HepG2 (cell line): Measurements from ENCODE around the gene PTPN12. TPM values are rescaled to one million over a fixed set of nuclear protein-coding genes. Genes with fewer than 3 reads are reported as not detected.

Experiments
- ATAC-seq: fragments of 200-7000 bp; cut with Tn5 transposase; 3 replicates; pipeline ENCODE4 v1.9.1; 2020; ENCODE audit warnings: mild to moderate bottlenecking, moderate library complexity
- BruUV-seq: library from RNA; stranded (reverse); fragments of 400-500 nt; replicated peaks from 2 replicates; lab custom pipeline; 2021; lab: Mats Ljungman, UMichigan
- CTCF ChIA-PET: fragments of 300-600 bp; formaldehyde crosslinking; extraction: SDS; loops from one replicate; lab custom pipeline; 2021; ENCODE audit warnings: low total read pairs, inconsistent platforms, low intra/inter-chr PET ratio; lab: Yijun Ruan, JAX
- POLR2A ChIA-PET: fragments of 350-600 bp; sonication (Branson Sonifier 250); formaldehyde crosslinking; loops from one replicate; lab custom pipeline; 2020; ENCODE audit warnings: antibody characterized with exemption, inconsistent platforms; lab: Yijun Ruan, JAX
- DNase-seq: peaks from one replicate; pipeline ENCODE4 v3.0.0-alpha.2; 2015; ENCODE audit warnings: low spot score
- FAIRE-seq: peaks from 3 replicates; lab custom pipeline; 2011; peaks lifted over from hg19 to GRCh38; lab: Jason Lieb, UNC
- H2AFZ ChIP-seq: one replicate; pipeline ENCODE4 v1.6.1; 2011; ENCODE audit warnings: low read length, inconsistent platforms
- H3K27ac ChIP-seq: fragments of 300-600 bp; 3 replicates; pipeline ENCODE4 v1.8.0; 2011; ENCODE audit warnings: mixed run types, mild to moderate bottlenecking, mixed read lengths, low read length, inconsistent platforms; ENCODE audit not compliant: insufficient read depth; ENCODE audit errors: extremely low read length
- H3K27me3 ChIP-seq, 2 experiments: fragments of 200-600 bp in 1 of 2; 2 replicates in 1 of 2; 3 replicates in 1 of 2; pipeline versions ENCODE4 v1.6.0 to v1.8.0; 2011; ENCODE audit warnings: low read length in 2 of 2, mild to moderate bottlenecking in 2 of 2, moderate library complexity in 2 of 2, inconsistent platforms in 1 of 2; ENCODE audit not compliant: insufficient read depth in 2 of 2, control insufficient read depth in 1 of 2
- H3K36me3 ChIP-seq, 2 experiments: fragments of 200-600 bp in 1 of 2; replicated peaks in 1 of 2; 2 replicates in 1 of 2; 3 replicates in 1 of 2; pipeline versions ENCODE4 v1.5.1 to v1.8.0; 2011; ENCODE audit warnings: low read length in 2 of 2, inconsistent platforms in 1 of 2; ENCODE audit not compliant: insufficient read depth in 2 of 2, control insufficient read depth in 1 of 2
- H3K4me1 ChIP-seq: 2 replicates; pipeline ENCODE4 v1.5.1; 2012; ENCODE audit warnings: low read length, inconsistent platforms; ENCODE audit not compliant: insufficient read depth
- H3K4me2 ChIP-seq: 2 replicates; pipeline ENCODE4 v1.6.0; 2011; ENCODE audit warnings: low read depth, low read length, inconsistent platforms
- H3K4me3 ChIP-seq, 3 experiments: fragments of 200-600 bp in 1 of 3; sonication (generic), shearing (Covaris generic) in 1 of 3; replicated peaks in 1 of 3; 2 replicates each; pipeline ENCODE4 v1.5.1; 2011 to 2016; ENCODE audit warnings: low read length in 3 of 3, inconsistent platforms in 2 of 3, low read depth in 2 of 3, mild to moderate bottlenecking in 2 of 3, control low read depth in 1 of 3, mixed read lengths in 1 of 3; ENCODE audit not compliant: insufficient read depth in 1 of 3
- H3K79me2 ChIP-seq: one replicate; pipeline ENCODE4 v1.6.1; 2011; ENCODE audit warnings: low read length, inconsistent platforms; ENCODE audit not compliant: insufficient read depth
- H3K9ac ChIP-seq: 2 replicates; pipeline ENCODE4 v1.6.0; 2011; ENCODE audit warnings: mild to moderate bottlenecking, low read depth, low read length, inconsistent platforms; ENCODE audit not compliant: insufficient read depth
- H3K9me3 ChIP-seq: 2 replicates; pipeline ENCODE4 v1.5.1; 2012; ENCODE audit warnings: mild to moderate bottlenecking, low read length
- H4K20me1 ChIP-seq: 2 replicates; pipeline ENCODE4 v1.6.0; 2011; ENCODE audit warnings: inconsistent platforms, mild to moderate bottlenecking, low read length, moderate library complexity; ENCODE audit not compliant: insufficient read depth
- ARID4A ChIP-seq: sonication (generic); formaldehyde crosslinking; IDR thresholded peaks from 2 replicates; pipeline ENCODE4 v1.5.0; 2020; ENCODE audit warnings: mild to moderate bottlenecking, missing genetic modification reagents, borderline replicate concordance
- HNF1A ChIP-seq, 2 experiments: sonication (generic) in 1 of 2; formaldehyde crosslinking in 1 of 2; IDR thresholded peaks; 2 replicates each; pipeline versions ENCODE4 v1.4.0 to v1.6.1; 2016 to 2020; ENCODE audit warnings: borderline replicate concordance in 1 of 2, low read depth in 1 of 2, mild to moderate bottlenecking in 1 of 2, missing genetic modification reagents in 1 of 2
- HNRNPH1 ChIP-seq: fragments of 200-400 bp; formaldehyde crosslinking; optimal IDR thresholded peaks from 2 replicates; pipeline ENCODE3; 2017; ENCODE audit warnings: mild to moderate bottlenecking, low read depth, low read length
- KMT2B ChIP-seq: IDR thresholded peaks from 2 replicates; pipeline ENCODE4 v1.6.1; 2016; ENCODE audit warnings: missing genetic modification reagents, missing compliant biosample characterization
- RXRA ChIP-seq: sonication (generic); formaldehyde crosslinking; IDR thresholded peaks from 2 replicates; pipeline ENCODE4 v1.5.1; 2020; ENCODE audit warnings: missing genetic modification reagents
- TAF15 ChIP-seq: fragments of 200-400 bp; formaldehyde crosslinking; IDR thresholded peaks from one replicate; pipeline ENCODE4 v1.6.1; 2018; ENCODE audit warnings: mild to moderate bottlenecking, low read depth, low read length; ENCODE audit not compliant: poor library complexity, severe bottlenecking
- U2AF1 ChIP-seq: fragments of 200-400 bp; formaldehyde crosslinking; optimal IDR thresholded peaks from 2 replicates; pipeline ENCODE3; 2017; ENCODE audit warnings: mild to moderate bottlenecking, low read depth, low read length
- ZNF839 ChIP-seq: sonication (generic); formaldehyde crosslinking; IDR thresholded peaks from 2 replicates; pipeline ENCODE4 v1.4.0; 2020; ENCODE audit warnings: missing genetic modification reagents, mild to moderate bottlenecking, borderline replicate concordance
- ZNF879 ChIP-seq: sonication (generic); formaldehyde crosslinking; IDR thresholded peaks from 2 replicates; pipeline ENCODE4 v1.8.1; 2023; ENCODE audit warnings: missing genetic modification reagents
- ZNF883 ChIP-seq: sonication (generic); formaldehyde crosslinking; IDR thresholded peaks from 2 replicates; pipeline ENCODE4 v1.5.1; 2020; ENCODE audit warnings: mild to moderate bottlenecking, missing genetic modification reagents; ENCODE audit errors: not compliant biosample characterization
- WGBS: methylation state at CpG from one replicate; pipeline ENCODE4 v1.1.6; 2017; ENCODE audit warnings: low lambda C conversion rate; 5-methylcytosine and 5-hydroxymethylcytosine counted together
- in situ Hi-C: cut with HindIII; loops from 2 replicates; pipeline ENCODE4 v1.10.0; 2017; ENCODE audit warnings: low pct_unique_long_range_greater_than_20kb; ENCODE audit not compliant: extremely low pct_ligation_motif_present
- intact Hi-C: fragments of 100-400 bp; cut with micrococcal nuclease; formaldehyde crosslinking; loops from one replicate; pipeline ENCODE4 v1.10.0; 2022; ENCODE audit not compliant: unreplicated experiment
- polyA plus RNA-seq, 8 experiments: library from polyadenylated mRNA; depleted of rRNA in 3 of 8; stranded (reverse) in 7 of 8; unstranded in 1 of 8; fragments of >200 nt; fragmentation: Illumina TruSeq in 4 of 8; extraction: Trizol in 4 of 8; gene quantifications; 2 replicates each; pipeline versions ENCODE4 v1.2.1 to v1.2.3, GENCODE V29; 2011 to 2016; ENCODE audit warnings: low read depth in 4 of 8, missing spikeins in 1 of 8, mixed read lengths in 1 of 8; ENCODE audit not compliant: insufficient read depth in 1 of 8
- total RNA-seq, 5 experiments: library from RNA; depleted of rRNA; stranded (reverse); fragments of >200 nt; fragmentation: Illumina TruSeq; extraction: Trizol; gene quantifications; 2 replicates each; pipeline ENCODE4 v1.2.3, GENCODE V29; 2016; ENCODE audit warnings: low read depth in 1 of 5
- TF ChIP-seq, protein P1 (sequence below): sonication (generic); formaldehyde crosslinking; IDR thresholded peaks from 2 replicates; pipeline ENCODE4 v1.4.0; 2020; ENCODE audit warnings: mild to moderate bottlenecking, missing genetic modification reagents
- TF ChIP-seq, protein P2 (sequence below): sonication (generic); formaldehyde crosslinking; IDR thresholded peaks from 2 replicates; pipeline ENCODE4 v1.8.0; 2022; ENCODE audit warnings: missing genetic modification reagents, mild to moderate bottlenecking, borderline replicate concordance

Gene PTPN12
- total and polyA plus RNA-seq, 2 of the 13 experiments (the other 11 are each of a cell fraction or from before 2014, with no cell fraction given) = 22.9 to 56.8 TPM

DNA sequence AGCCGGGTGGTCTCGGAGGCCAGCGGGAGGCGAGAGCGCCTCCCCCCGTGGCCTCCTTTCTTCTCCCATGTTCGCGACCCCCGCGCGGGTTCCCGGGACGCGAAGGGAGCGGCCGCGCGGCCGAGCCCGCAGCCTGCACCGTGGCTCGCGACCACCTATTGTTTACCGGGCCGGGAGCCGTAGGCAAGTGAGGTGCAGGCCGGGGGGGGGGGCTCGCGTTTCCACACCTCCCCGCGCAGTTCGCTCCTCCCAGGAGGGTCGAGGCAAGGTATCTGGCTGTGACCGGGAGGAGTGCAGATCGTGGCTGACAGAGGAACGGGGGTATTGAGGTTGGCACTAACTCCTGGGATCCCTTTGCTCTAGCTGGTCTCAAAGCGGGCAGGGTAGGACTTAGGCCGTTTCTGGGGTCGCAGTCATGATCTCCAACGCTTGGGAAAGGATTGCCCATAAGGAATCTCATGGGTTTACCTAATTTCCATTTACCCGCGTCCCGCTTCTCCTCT, 734 bp downstream of the PTPN12 start:
- ATAC-seq = peak; percentile 43
- no peaks in the 10 kb centered on the region; a peak in 1 of 5 replicates for H3K36me3 ChIP-seq
- FAIRE-seq = no peak
- H3K4me3 ChIP-seq = peak overlapping the region; percentile 90 to 100 (median 95)
- peaks cover 45% of the 10 kb centered on the region for H3K4me1 ChIP-seq
- WGBS = 0% methylated on average over 3 of the region's 43 CpGs
- ChIA-PET CTCF (no interaction called here), POLR2A (interaction anchor here (0.9 to 2.3 kb wide), 6 partner anchors 10 to 130 kb away, joined by 3 to 28 read pairs (median 4); partner anchors contain the start of gene GSAP)
- H2AFZ ChIP-seq = no peak overlapping the region
- peak overlapping the region; percentile 94 for H3K27ac ChIP-seq
- no peaks in the 10 kb centered on the region; a peak in 1 of 5 replicates for H3K27me3 ChIP-seq
- H3K79me2 ChIP-seq = peaks cover 61% of the 10 kb centered on the region
- BruUV-seq = no TSS peak
- intact Hi-C loops = loop anchor here (1.0 to 5.0 kb wide), 4 partner anchors 61 to 121 kb away; partner anchors contain the start of gene GSAP
- H3K9me3 ChIP-seq = no peaks in the 10 kb centered on the region
- in situ Hi-C loops = loop anchor here (5.0 kb wide), 1 partner anchor 81 kb away; no protein-coding TSS in a partner anchor
- H4K20me1 ChIP-seq = peaks cover 39% of the 10 kb centered on the region
- H3K4me2 ChIP-seq = peak overlapping the region; percentile 79
- peak; percentile 32 for DNase-seq
- H3K9ac ChIP-seq = peak overlapping the region; percentile 97
- no peak; the same call in 1 of the 2 replicates for TF ChIP-seq RXRA (CRISPR knock-in tag)
- TF ChIP-seq TAF15 = no peak
- TF ChIP-seq, protein P1, sequence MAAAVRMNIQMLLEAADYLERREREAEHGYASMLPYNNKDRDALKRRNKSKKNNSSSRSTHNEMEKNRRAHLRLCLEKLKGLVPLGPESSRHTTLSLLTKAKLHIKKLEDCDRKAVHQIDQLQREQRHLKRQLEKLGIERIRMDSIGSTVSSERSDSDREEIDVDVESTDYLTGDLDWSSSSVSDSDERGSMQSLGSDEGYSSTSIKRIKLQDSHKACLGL = peak; percentile 59; the same call in 1 of the 2 replicates
- no peak for TF ChIP-seq ZNF883 (CRISPR knock-in tag)
- TF ChIP-seq ZNF879 (CRISPR knock-in tag) = 0 out of 2 replicates have a peak, but pooled peaks have one; percentile 41
- no peak for TF ChIP-seq HNRNPH1
- peak; percentile 58 for TF ChIP-seq U2AF1
- peak; percentile 41; the same call in 1 of the 2 replicates for TF ChIP-seq ARID4A (CRISPR knock-in tag)
- TF ChIP-seq KMT2B (CRISPR knock-in tag) = peak; percentile 4; the same call in 1 of the 2 replicates
- no peak for TF ChIP-seq HNF1A (IDR thresholded peaks at IDR 0.05; ENCODE audit: low read depth)
- TF ChIP-seq HNF1A (CRISPR knock-in tag; IDR thresholded peaks at IDR 0.05; ENCODE audit: borderline replicate concordance) = 0 out of 2 replicates have a peak, but pooled peaks have one; percentile 30
- TF ChIP-seq ZNF839 (CRISPR knock-in tag) = no peak
- TF ChIP-seq, protein P2, sequence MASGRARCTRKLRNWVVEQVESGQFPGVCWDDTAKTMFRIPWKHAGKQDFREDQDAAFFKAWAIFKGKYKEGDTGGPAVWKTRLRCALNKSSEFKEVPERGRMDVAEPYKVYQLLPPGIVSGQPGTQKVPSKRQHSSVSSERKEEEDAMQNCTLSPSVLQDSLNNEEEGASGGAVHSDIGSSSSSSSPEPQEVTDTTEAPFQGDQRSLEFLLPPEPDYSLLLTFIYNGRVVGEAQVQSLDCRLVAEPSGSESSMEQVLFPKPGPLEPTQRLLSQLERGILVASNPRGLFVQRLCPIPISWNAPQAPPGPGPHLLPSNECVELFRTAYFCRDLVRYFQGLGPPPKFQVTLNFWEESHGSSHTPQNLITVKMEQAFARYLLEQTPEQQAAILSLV (CRISPR knock-in tag) = 0 out of 2 replicates have a peak, but pooled peaks have one; percentile 34
